Loucy (cell line): ENCODE measurements around the gene AP2B1.

Source experiments
- H2AFZ ChIP-seq: fragments of 200-600 bp; sonication (generic); 2 replicates; pipeline ENCODE4 v1.6.0; 2016; ENCODE audit warnings: antibody characterized with exemption, mild to moderate bottlenecking, low read length, moderate library complexity
- H3F3A ChIP-seq: fragments of 200-600 bp; 2 replicates; pipeline ENCODE4 v1.6.0; 2016; ENCODE audit warnings: antibody characterized with exemption, low read depth, mild to moderate bottlenecking
- H3K27me3 ChIP-seq: fragments of 200-600 bp; sonication (generic); 2 replicates; pipeline ENCODE4 v1.6.1; 2014; ENCODE audit warnings: low read length, mild to moderate bottlenecking; ENCODE audit not compliant: insufficient read depth, poor library complexity, severe bottlenecking
- H3K36me3 ChIP-seq: fragments of 200-600 bp; sonication (generic); 2 replicates; pipeline ENCODE4 v1.6.1; 2016; ENCODE audit warnings: low read length; ENCODE audit not compliant: insufficient read depth
- H3K4me1 ChIP-seq: fragments of 200-600 bp; sonication (generic); 2 replicates; pipeline ENCODE4 v1.5.1; 2014; ENCODE audit warnings: low read length, mild to moderate bottlenecking; ENCODE audit not compliant: insufficient read depth, poor library complexity, severe bottlenecking
- H3K4me2 ChIP-seq: fragments of 200-600 bp; sonication (generic); 2 replicates; pipeline ENCODE4 v1.6.0; 2014; ENCODE audit warnings: antibody characterized with exemption, low read length, low read depth, mild to moderate bottlenecking; ENCODE audit not compliant: poor library complexity, severe bottlenecking
- H3K4me3 ChIP-seq: fragments of 200-600 bp; sonication (generic); 2 replicates; pipeline ENCODE4 v1.5.1; 2014; ENCODE audit warnings: low read length, mild to moderate bottlenecking, mixed read lengths; ENCODE audit not compliant: poor library complexity, severe bottlenecking
- H3K79me2 ChIP-seq: fragments of 200-600 bp; sonication (generic); 2 replicates; pipeline ENCODE4 v1.6.1; 2014; ENCODE audit warnings: low read length; ENCODE audit not compliant: insufficient read depth
- H3K9ac ChIP-seq: fragments of 200-600 bp; sonication (generic); 2 replicates; pipeline ENCODE4 v1.6.0; 2014; ENCODE audit warnings: mild to moderate bottlenecking, low read depth, low read length, moderate library complexity; ENCODE audit not compliant: poor library complexity, severe bottlenecking
- H3K9me2 ChIP-seq: fragments of 200-600 bp; sonication (generic); replicated peaks from 2 replicates; pipeline ENCODE4 v1.6.1; 2016; ENCODE audit warnings: low read depth, low read length, mixed read lengths
- H3K9me3 ChIP-seq: fragments of 200-600 bp; sonication (generic); 2 replicates; pipeline ENCODE4 v1.6.1; 2014; ENCODE audit warnings: mild to moderate bottlenecking, antibody characterized with exemption, low read length, low read depth; ENCODE audit not compliant: insufficient read depth
- H4K20me1 ChIP-seq: fragments of 200-600 bp; sonication (generic); 2 replicates; pipeline ENCODE4 v1.6.0; 2014; ENCODE audit warnings: antibody characterized with exemption, low read length, mild to moderate bottlenecking; ENCODE audit not compliant: insufficient read depth, poor library complexity, severe bottlenecking
- CTCF ChIP-seq: fragments of 200-600 bp; sonication (generic); conservative IDR thresholded peaks from 2 replicates; pipeline ENCODE4 v1.5.1; 2014; ENCODE audit warnings: mild to moderate bottlenecking, antibody characterized with exemption, low read length
- EZH2phosphoT487 ChIP-seq: fragments of 200-600 bp; IDR thresholded peaks from 2 replicates; pipeline ENCODE4 v1.6.1; 2018; ENCODE audit warnings: antibody characterized with exemption, mild to moderate bottlenecking, moderate library complexity, borderline replicate concordance

AP2B1 gene

DNA sequence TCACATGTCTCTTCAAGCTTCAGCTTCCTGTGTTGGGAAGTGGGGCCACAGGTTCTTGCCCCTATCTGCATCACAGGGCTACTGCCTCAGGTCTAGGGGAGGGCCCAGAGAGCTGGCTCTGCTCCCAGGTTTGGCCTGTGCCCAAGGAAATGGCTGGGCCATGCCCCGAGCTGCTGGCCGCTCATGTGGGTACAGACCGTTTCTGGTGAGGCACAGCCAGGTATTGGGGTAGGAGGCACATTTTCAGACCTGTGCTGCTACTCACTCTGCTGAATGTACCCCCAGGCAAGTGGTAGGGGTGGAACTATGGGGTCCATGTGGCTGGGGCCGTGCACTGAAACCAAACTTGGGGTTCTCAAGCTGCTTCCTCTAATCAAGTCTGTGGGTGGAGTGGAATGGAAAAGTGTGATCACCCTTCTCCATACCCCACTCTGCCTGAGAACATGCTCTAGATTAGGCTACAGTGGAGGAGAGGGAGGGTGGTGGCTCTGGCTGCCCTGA lies 161.3 kb downstream of the AP2B1 start:
- H3K9me2 ChIP-seq: no peaks in the 10 kb centered on the region
- H3K4me3 ChIP-seq: no peak overlapping the region
- no peak overlapping the region for H3K4me2 ChIP-seq
- no peaks in the 10 kb centered on the region for H3K27me3 ChIP-seq
- no peaks in the 10 kb centered on the region for H3K9me3 ChIP-seq
- no peak overlapping the region for H3K9ac ChIP-seq
- H2AFZ ChIP-seq: no peak overlapping the region
- TF ChIP-seq EZH2phosphoT487 (no peak), CTCF (no peak)
- no peaks in the 10 kb centered on the region for H3K36me3 ChIP-seq
- H3F3A ChIP-seq: no peaks in the 10 kb centered on the region
- H3K79me2 ChIP-seq: no peaks in the 10 kb centered on the region
- peaks cover 3% of the 10 kb centered on the region for H3K4me1 ChIP-seq
- no peaks in the 10 kb centered on the region for H4K20me1 ChIP-seq

DNA sequence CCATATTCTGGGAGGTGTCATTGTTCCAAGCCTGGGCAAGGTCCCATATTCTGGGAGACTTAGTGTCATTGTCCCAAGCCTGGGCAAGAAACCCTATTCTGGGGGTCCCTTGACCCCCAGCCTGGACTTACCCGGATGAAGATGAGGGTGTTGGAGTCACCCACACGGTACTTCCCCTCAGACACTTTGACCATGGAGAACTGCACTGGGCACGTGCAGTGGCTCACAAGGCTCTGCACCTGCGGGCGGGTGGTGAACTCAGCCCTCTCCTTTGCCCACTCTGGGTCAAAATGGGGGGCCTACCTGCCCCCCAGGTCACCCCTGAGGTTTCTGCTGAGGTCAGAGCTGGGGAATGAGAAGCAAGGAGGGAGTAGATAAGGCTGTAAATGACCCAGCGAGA lies 161.9 kb downstream of the AP2B1 start:
- Histone ChIP-seq H3K79me2 (no peaks in the 10 kb centered on the region), H3K4me3 (no peak overlapping the region), H3K9me3 (no peaks in the 10 kb centered on the region), H3K36me3 (no peaks in the 10 kb centered on the region), H3K4me1 (peaks cover 3% of the 10 kb centered on the region), H3K27me3 (no peaks in the 10 kb centered on the region), H3K4me2 (no peak overlapping the region), H3K9ac (no peak overlapping the region), H2AFZ (no peak overlapping the region), H4K20me1 (no peaks in the 10 kb centered on the region), H3K9me2 (no peaks in the 10 kb centered on the region), H3F3A (no peaks in the 10 kb centered on the region)
- no peak for TF ChIP-seq EZH2phosphoT487
- TF ChIP-seq CTCF: no peak

- Histone ChIP-seq H3K9ac (no peak overlapping the region), H4K20me1 (no peaks in the 10 kb centered on the region), H3K9me3 (no peaks in the 10 kb centered on the region), H2AFZ (peak overlapping the region; percentile 80), H3K9me2 (no peaks in the 10 kb centered on the region), H3K4me2 (peak overlapping the region; percentile 70), H3K36me3 (no peaks in the 10 kb centered on the region), H3K4me3 (peak overlapping the region; percentile 59), H3K79me2 (no peaks in the 10 kb centered on the region), H3K4me1 (peaks cover 3% of the 10 kb centered on the region), H3F3A (no peaks in the 10 kb centered on the region), H3K27me3 (no peaks in the 10 kb centered on the region)
- TF ChIP-seq EZH2phosphoT487: no peak
- TF ChIP-seq CTCF: 0 out of 2 replicates have a peak, but pooled peaks have one; percentile 6
Measured at GRCh38 chr17:35749560-35750412, 162.7 kb downstream of the AP2B1 start.
